Activated naive CD4-positive, alpha-beta T cell treated with anti-CD3 and anti-CD28 coated beads, Interleukin-2, amount 50 U/mL, for 72 hours (primary cell): ENCODE measurements around the gene HOMER3. TPM values are rescaled to one million over a fixed set of nuclear protein-coding genes. Genes with fewer than 3 reads are reported as not detected.
A peak's percentile ranks its signal among the peaks of the same experiment; 100 is the strongest.

Source experiments
- ATAC-seq, 2 donors: fragments of 150-1000 bp; cut with Tn5 transposase; 2 replicates each; pipeline ENCODE4 v1.10.0; 2021; ENCODE audit warnings: mild to moderate bottlenecking in 2 of 2, moderate library complexity in 2 of 2
- DNase-seq, 2 donors: peaks; one replicate each; pipeline ENCODE4 v3.0.0; 2021 to 2022; ENCODE audit warnings: low spot score in 2 of 2
- H3K27ac Mint-ChIP-seq, 2 donors: one replicate each; pipeline ENCODE4 v1.8.0; 2022; ENCODE audit warnings: mild to moderate bottlenecking in 2 of 2, mixed read lengths in 2 of 2
- H3K36me3 Mint-ChIP-seq, 2 donors: one replicate each; pipeline ENCODE4 v1.8.0; 2022; ENCODE audit warnings: mixed read lengths in 2 of 2
- H3K9me3 Mint-ChIP-seq, 2 donors: one replicate each; pipeline ENCODE4 v1.8.0; 2022; ENCODE audit warnings: mixed read lengths in 2 of 2
- total RNA-seq, 2 donors: library from RNA; stranded (reverse); gene quantifications; one replicate each; pipeline ENCODE4 v1.2.3, GENCODE V29; 2022

HOMER3 gene
- total RNA-seq, 2 donors from 2014 or later = 0.36 to 1.0 TPM

DNA sequence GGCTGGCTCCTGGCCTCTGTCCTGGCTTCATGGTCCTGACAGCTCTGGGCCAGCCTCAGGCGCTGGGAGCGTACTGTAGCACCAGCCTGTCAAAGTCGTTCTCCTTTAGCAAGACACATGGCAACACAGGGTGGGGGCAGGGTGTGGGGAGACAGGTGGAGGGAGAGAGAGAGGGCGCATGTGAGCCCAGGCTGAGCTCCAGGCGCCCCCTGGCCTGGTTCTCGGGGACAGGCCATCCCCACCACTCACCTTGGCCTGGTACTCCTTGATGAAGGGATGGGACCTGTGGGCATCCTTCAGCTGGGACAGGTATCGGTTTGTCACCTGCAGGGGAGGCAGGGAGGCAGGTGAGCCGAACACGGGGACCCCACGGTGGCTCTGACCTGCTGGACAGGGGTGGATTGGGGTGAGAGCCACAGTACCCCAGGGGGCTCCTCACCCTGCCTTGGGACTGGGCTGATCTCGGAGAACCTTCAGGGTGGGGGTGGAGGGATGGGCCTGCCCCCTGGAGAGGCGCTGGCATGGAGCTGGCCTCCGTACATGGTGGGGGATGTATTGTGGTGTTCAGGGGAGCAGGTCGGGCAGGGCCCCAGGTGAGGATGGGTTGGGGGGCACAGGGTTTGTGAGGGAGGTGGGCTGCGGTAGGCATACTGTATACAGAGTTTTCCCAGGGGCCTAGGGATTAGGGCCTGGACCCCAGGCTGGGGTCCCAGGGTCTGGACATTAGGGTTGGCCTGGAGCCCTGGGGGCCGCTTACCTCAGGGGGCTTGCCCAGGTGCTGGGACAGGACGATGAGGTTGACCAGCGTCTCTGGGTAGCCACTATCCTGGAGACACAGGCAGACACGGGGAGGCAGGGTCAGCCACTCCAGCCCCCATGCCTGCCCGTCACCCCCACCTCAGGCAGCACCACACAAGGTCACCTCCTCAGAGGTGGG is 41.1 kb downstream of the HOMER3 start:
- Mint-ChIP-seq H3K36me3 (no peaks in the 10 kb centered on the region), H3K27ac (no peak overlapping the region), H3K9me3 (no peaks in the 10 kb centered on the region)
- ATAC-seq (no peak), DNase-seq (no peak)

DNA sequence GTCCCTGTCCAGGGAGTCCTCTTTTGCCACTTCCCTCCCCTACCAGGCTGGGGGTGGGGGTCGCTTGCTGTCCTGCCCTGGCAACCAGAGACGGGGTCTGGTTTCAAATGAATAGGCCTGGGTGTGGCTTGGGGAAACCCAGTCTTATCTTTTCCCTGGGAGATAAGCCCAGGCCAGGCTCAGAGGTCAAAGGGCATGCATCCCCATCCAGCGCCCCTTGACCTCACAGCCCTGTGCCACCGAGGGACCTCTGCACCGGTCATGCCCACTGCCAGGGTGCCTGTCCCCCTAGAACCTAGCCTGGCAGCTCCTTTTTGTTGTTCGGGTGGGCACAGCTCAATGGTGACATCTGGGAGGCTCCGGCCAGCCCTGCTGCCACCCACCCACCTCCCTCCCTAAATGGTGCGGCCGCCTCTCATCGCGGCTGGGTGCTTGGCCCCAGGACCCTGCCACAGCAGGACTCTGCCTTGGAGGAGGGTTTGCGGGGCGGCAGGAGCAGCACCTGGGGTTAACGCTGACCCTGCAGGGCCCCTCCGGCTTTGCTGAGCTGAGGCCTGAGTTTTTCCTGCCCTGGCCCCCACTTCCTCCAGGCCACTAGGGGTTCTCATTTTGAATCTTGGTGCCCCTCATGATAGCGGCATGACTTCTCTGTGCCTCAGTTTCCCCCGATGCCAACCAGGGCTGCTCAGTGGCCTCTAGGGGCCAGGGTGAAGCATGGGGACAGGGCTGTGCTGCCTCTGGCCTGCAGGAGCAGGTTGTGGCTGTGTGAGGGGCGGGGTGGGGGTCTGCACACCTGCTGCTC is 42.2 kb downstream of the HOMER3 start:
- DNase-seq = no peak
- Mint-ChIP-seq H3K9me3 (no peaks in the 10 kb centered on the region), H3K27ac (no peak overlapping the region), H3K36me3 (no peaks in the 10 kb centered on the region)
- ATAC-seq = no peak

DNA sequence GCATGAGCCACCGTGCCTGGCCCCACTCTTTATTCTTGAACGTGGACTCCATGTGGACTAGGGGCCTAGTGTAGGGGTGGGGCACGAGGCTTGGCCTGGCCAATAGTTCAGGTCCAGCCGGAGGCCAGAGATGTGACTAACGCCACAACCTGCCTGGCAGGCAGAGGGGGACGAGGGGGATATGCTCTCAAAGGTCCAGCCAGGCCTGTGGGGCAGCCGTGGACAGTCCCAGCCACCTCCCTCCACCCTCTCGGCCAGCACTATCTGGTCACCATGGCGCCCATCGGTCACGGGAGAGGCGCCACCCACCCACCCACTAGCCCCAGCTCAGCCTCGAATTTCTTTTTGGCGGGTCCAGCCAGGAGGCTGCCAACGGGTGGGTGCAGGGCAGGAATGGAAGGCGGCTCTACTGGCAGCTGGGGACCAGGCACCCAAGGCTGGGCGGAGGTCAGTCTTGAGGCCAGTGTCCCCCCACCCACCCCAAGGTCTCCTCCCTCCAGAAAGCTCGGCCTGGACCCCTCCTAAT is 42.9 kb downstream of the HOMER3 start:
- DNase-seq (no peak), ATAC-seq (no peak)
- H3K36me3 Mint-ChIP-seq = no peaks in the 10 kb centered on the region
- no peak overlapping the region for H3K27ac Mint-ChIP-seq
- H3K9me3 Mint-ChIP-seq = no peaks in the 10 kb centered on the region

DNA sequence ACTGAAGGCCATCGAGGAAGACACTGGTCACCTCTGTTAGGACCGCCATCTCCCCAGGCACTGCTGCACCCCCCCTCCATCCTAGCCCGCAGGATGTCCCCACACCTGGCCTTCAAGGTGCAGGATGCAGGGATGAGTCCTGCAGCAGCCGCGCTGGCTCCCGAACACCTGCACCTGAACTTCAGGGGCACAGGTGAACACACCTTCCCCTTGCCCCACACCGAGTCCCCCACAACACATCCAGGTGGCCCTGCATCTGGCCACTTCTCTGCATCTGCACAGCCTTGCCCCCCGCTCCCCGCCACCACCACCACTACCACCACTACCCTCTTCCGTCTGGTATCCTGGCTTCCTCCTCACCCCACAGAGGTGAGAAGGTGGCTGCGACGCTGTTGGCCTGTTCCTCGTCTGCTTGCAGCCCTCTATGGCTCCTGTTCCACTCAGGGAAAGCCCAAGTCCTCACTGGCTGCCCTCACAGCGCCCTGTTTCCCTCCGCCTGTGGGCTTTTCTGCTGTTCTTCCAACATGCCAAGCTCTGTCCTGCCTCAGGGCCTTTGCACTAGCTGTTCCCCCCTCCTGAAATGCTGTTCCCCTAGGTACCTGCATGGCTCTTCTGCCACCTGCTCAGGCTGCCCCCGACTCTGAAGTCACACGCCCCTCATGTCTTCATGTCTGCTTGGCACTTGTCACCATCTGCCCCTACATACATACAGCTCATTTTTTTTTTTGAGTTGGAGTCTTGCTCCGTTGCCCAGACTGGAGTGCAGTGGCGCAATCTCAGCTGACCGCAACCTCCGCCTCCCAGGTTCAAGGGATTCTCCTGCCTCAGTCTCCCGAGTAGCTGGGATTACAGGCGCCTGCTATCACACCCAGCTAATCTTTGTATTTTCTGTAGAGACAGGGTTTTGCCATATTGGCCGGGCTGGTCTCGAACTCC is 43.7 kb downstream of the HOMER3 start:
- DNase-seq (no peak), ATAC-seq (no peak)
- Mint-ChIP-seq H3K27ac (no peak overlapping the region), H3K36me3 (no peaks in the 10 kb centered on the region), H3K9me3 (no peaks in the 10 kb centered on the region)

DNA sequence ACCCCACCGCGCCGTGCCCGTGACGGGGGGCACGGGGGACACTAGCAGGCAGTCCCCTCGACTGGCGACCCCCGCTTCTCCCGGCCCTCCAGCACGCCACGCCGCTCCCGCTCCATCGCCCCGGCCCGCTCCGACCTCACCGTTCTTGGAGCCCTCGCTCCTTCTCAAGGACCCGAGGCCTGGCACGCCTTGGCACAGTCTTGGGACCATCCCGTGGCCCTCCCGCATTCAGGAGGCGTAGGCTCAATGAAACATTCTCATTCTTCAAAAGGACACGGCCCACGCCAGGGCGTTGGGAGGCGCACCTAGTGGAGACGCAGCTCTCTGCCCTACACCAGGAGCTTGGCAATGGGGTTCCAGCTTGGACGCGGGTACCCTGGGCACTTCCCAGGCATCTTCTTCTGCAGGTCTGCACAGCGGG is 44.6 kb downstream of the HOMER3 start:
- ATAC-seq (no peak), DNase-seq (no peak)
- H3K27ac Mint-ChIP-seq = no peak overlapping the region
- no peaks in the 10 kb centered on the region for H3K36me3 Mint-ChIP-seq
- H3K9me3 Mint-ChIP-seq = no peaks in the 10 kb centered on the region

DNA sequence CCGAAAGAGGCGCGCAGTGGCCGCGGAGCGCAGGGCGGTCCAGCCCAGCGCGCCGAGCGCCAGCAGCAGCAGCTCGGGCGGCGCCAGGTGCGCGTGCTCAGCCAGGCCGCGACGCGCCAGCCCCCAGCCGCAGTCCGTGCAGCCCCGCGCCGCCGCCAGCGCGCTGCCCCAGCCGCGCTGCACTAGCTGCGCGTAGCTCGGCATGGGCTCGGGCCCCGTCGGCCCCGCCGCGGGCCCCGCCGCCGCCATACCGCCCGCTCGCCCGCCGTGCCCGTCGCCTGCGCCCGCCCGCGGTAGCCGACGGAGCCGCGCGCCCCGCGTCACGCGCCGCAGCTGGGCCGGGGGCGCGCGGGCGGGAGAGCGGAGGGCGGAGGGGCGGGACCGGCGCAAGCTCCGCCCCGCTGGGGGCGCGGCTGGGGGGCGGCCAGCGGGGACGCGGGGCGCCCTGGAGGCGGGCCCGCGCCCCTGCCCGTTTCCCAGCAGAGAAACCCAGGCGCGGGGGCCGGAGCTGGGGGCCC is 45.1 kb downstream of the HOMER3 start, which contains the start of gene CERS1:
CERS1 (minus strand) TSS at position 335 of the 518 bp plus-strand sequence; CDS start at position 249, 86 bp downstream.
- no peak for DNase-seq
- no peak within 1 kb of the TSS for H3K27ac Mint-ChIP-seq

DNA sequence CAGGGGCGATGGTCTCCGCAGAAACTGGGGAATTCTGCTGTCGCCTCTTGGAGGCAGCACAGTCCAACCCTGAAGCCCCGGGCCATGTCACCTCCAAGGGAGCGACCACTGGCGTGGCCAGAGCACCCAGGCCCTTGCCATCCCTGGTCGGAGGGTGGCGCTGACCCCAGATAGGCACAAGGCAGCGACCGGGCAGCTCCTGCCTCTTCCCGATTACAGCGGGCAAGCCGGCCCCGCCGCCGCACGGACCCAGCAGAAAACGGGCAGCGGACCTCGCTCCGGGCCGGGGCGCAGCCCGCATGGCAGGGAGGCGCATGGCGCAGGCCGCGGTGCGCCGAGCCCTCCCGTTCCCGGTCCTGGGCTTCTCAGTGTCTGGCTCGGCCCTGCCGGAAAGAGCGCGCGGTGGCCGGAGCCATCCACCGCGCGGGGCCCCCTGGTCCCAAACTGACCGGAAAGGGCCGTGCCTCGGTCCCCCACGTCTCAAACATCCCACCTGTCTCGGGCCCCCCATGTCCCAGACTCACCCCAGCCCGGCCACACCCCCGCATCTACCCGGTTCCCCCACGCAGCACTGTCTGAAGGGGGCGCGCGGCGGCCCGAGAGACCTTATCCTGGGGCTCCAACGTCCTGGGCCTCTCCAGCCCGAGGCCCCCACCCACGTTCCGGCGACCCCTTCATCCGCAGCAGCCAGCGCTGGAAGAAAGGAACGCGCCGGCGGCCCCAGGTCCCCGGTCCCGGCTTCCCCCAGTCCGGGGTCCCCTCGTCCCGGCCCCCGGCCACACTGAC is 45.8 kb downstream of the HOMER3 start:
- Mint-ChIP-seq H3K9me3 (no peaks in the 10 kb centered on the region), H3K36me3 (no peaks in the 10 kb centered on the region), H3K27ac (no peak overlapping the region)
- no peak for DNase-seq
- peak; percentile 14 to 30 for ATAC-seq

More for the DNA sequence above, 45.1 kb downstream of the HOMER3 start, which contains the start of gene CERS1:
- H3K36me3 Mint-ChIP-seq = no peaks in the 10 kb centered on the region
- no peaks in the 10 kb centered on the region for H3K9me3 Mint-ChIP-seq
- ATAC-seq = peak in 1 of 2 donors; percentile 38

DNA sequence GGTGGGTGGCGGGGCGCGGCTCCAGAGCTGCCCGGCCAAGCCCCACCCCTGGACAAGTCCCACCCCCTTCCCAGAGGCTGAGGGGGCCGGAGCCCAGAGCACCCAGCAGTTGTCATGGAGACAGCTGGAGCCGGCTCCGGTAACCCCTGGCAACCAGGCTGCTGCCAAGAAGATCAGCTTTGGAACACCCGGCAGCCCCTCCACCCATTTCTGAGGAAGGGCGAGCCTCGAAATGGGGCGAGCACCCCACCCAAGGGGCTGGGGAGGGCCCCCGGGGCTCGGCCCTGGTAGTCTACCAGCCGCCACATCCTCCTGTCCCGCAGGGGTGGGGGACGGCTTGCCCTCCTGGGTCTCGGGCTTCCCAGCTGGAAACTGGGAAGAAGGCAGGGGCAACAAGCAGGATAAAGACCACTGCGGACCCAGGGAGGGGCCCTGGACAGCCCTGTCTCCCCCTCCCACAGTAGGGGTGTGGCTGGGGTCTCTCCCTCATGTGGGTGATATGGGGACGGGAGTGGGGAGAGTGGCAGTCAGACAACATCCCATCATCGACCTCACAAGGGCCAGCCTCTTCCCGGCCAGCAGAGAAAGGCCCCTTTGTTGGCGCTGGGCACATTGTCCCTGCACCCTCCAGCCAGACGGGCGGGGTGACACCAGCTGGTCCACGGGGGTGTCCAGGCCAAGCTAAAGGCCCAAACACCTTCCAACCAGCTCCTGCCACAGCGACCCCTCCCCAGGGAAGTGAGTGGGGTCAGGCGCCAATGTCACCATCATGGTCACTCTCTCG is 46.6 kb downstream of the HOMER3 start:
- ATAC-seq (no peak), DNase-seq (no peak)
- Mint-ChIP-seq H3K27ac (no peak overlapping the region), H3K36me3 (no peaks in the 10 kb centered on the region), H3K9me3 (no peaks in the 10 kb centered on the region)

DNA sequence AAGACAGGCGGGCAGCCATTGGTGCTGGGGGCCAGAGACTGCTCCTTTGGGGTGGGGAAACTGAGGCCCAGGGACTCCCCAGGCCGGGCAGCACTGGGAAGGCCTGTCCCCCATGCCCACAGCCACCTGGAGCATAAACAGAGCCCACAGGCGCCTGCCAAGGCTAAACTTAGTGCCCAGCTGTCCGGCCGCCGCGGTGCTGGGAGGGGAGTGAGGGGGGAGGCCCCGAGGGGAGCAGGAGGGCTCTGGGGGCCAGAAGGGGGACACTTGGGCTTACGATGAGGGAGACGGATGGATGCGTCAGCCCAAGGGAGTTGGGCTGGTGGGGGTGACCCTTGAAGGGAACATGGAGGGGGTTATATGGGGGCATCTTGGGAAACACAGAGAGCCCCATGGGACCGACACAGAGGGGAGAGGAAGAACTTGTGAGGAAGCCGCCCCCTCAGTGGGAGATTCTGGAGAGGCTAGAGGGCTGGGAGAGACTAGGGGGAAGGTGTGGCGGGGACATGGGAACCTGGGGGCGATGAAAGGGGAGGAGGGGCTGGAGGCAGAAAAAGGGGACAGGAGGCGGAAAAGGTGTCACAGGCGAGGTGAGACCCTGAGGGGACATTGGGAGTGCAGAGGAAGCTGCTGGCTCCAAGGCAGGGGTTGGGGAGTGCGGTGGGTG is 47.3 kb downstream of the HOMER3 start:
- no peak overlapping the region for H3K27ac Mint-ChIP-seq
- no peak for DNase-seq
- H3K36me3 Mint-ChIP-seq = no peaks in the 10 kb centered on the region
- no peak for ATAC-seq
- H3K9me3 Mint-ChIP-seq = no peaks in the 10 kb centered on the region

DNA sequence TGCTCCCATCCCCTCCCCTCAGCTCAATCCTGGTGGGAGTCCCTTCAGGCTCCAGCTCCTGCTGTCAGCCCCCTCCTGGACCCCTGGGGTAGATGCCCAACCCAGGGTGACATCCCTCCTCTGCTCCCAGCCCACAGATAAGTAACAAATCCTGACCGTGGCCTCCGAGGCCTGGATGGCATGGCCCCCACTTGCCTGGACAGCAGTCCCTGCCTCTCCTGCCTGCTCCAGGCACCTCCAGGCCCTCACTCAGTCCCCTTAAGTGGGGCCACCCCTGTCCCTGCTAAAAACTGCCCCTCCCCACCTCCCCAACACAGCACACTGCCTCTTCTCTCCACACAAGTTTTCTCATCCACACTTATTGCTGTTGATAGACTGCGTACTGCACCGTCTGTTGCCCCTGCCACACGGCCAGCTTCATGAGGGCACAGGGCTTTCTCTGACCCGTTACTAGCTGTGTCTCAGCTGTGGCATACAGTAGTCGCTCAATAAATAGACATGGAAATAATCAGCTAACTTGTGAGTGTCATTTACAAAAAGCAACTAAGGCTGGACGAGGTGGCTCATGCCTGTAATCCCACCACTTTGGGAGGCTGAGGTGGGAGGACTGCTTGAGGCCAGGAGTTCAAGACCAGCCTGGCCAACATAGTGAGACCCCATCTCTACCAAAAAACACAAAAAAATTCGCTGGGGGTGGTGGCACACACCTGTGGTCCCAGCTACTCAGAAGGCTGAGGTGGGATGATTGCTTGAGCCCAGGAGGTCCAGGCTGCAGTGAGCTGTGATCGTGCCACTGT is 50.9 kb downstream of the HOMER3 start:
- H3K9me3 Mint-ChIP-seq = no peaks in the 10 kb centered on the region
- no peak overlapping the region for H3K27ac Mint-ChIP-seq
- ATAC-seq (no peak), DNase-seq (no peak)
- H3K36me3 Mint-ChIP-seq = no peaks in the 10 kb centered on the region

DNA sequence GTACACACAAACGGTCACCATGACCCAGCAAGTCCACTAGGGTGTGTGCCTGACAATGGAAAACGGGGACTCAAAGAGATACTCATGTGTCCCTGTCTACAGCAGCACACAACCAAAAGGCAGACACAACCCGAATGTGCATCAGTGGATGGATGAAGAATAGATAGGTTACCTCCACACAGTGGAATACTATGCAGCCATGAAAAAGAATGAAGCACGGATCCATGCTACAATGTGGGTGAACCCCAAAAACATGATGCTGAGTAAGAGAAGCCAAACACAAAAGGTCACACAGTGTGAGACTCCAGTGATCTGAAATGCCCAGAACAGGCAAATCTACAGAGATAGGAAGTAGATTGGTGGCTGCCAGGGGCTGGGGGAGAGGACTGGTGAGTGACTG is 54.0 kb downstream of the HOMER3 start:
- Mint-ChIP-seq H3K36me3 (no peaks in the 10 kb centered on the region), H3K27ac (peak overlapping the region in 1 of 2 donors; percentile 23), H3K9me3 (no peaks in the 10 kb centered on the region)
- DNase-seq (no peak), ATAC-seq (no peak)

DNA sequence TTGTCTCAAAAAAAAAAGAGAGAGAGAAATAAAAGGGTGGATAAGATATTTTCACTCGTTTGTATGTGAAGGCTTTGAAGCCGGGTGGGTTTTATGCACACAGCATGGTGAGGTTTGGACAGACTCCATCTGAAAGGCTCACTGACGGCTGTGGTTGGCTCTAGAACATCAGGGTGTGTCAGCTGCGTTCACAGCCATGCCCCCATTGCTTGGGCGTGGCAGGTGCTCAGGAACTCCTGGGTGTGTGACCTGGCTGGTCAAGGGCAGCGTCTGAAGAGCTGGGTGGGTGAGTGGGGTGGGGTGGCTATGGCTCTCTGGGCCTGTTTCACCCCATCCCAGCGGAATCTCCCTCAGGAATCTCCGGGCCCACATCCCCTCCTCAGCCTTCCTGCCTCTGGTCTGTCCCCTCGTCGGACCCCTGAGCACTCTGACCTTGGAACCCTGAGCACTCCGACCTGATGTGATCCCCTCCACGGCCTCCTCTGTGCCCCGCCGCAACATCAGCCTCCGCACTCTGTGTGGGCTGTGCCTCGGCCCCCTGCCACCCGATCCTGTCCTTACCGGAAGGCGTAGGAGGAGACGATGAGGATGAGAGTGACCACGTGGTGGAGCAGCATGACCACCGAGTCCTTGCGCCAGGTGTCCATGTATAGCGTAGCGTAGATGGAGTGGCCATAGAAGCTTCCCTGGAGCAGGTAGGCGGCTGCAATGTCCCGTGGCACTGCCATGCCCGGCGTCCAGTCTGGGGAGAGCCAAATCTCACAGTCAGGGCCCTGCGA is 57.3 kb downstream of the HOMER3 start:
- Mint-ChIP-seq H3K36me3 (no peaks in the 10 kb centered on the region), H3K9me3 (no peaks in the 10 kb centered on the region), H3K27ac (no peak overlapping the region)
- DNase-seq (no peak), ATAC-seq (no peak)

DNA sequence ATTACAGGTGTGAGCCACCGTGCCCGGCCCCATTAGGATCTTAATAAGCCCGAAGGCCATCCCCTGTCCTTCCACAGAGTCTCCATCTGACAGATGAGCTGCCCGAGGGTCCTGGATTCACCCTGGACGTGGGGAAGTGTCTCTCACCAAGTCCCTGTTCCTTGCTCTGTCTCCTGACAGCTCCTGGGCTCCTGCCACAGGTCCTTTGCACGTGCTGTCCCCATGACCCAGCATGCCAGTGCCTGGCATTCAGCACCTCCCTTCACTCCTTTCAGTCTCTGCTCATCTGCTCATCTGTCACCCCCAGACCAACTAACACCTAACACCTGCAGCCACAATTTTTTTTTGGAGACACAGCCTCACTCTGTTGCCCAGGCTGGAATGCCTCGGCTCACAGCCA is 59.5 kb downstream of the HOMER3 start:
- H3K27ac Mint-ChIP-seq = no peak overlapping the region
- H3K36me3 Mint-ChIP-seq = no peaks in the 10 kb centered on the region
- DNase-seq (no peak), ATAC-seq (no peak)
- no peaks in the 10 kb centered on the region for H3K9me3 Mint-ChIP-seq
